Motor neuron (in vitro differentiated cells): ENCODE results near the gene PIM3. TPM values are rescaled to one million over a fixed set of nuclear protein-coding genes. Genes with fewer than 3 reads are reported as not detected.

Source experiments
- ATAC-seq, 8 experiments: fragments of 200-7000 bp; cut with Tn5 transposase; replicated peaks in 6 of 8; 2 replicates each; pipeline ENCODE4 v1.8.0; 2021; ENCODE audit warnings: mild to moderate bottlenecking in 8 of 8, moderate library complexity in 8 of 8
- H3K27ac ChIP-seq, 2 donors: fragments of 250-450 bp; sonication (Bioruptor Pico); 2 replicates each; pipeline ENCODE4 v1.9.0; 2021; ENCODE audit warnings: antibody characterized with exemption in 2 of 2, mild to moderate bottlenecking in 2 of 2, moderate library complexity in 1 of 2
- H3K4me1 ChIP-seq, 2 donors: fragments of 250-450 bp; sonication (Bioruptor Pico); replicated peaks in 1 of 2; 2 replicates each; pipeline ENCODE4 v1.6.1; 2021; ENCODE audit warnings: antibody characterized with exemption in 2 of 2, mild to moderate bottlenecking in 2 of 2, moderate library complexity in 1 of 2
- H3K4me3 ChIP-seq, 5 donors: fragments of 250-450 bp; sonication (Bioruptor Pico); 2 replicates each; pipeline ENCODE4 v1.9.0; 2021; ENCODE audit warnings: antibody characterized with exemption in 5 of 5, mild to moderate bottlenecking in 5 of 5, moderate library complexity in 4 of 5
- WGBS, 10 experiments: fragments of 450-650 bp; shearing (Covaris generic); methylation state at CpG; one replicate each; pipeline ENCODE4 v1.0.0; 2022; 5-methylcytosine and 5-hydroxymethylcytosine counted together
- in situ Hi-C, 9 experiments: fragments of 400-800 bp; cut with MboI; loops; one replicate each; pipeline ENCODE4 v1.15.0; 2021; ENCODE audit warnings: low sequenced_read_pairs in 9 of 9, low pct_unique_long_range_greater_than_20kb in 2 of 9; ENCODE audit not compliant: unreplicated experiment in 9 of 9
- total RNA-seq, 8 experiments: library from RNA; unstranded; fragments of 300-600 nt; gene quantifications; 2 replicates each; pipeline versions ENCODE4 v1.2.3 to v1.2.4, GENCODE V29; 2022

Gene PIM3
- total RNA-seq, 8 experiments from 2014 or later: 10.1 to 40.6 (median 22.4) TPM

DNA sequence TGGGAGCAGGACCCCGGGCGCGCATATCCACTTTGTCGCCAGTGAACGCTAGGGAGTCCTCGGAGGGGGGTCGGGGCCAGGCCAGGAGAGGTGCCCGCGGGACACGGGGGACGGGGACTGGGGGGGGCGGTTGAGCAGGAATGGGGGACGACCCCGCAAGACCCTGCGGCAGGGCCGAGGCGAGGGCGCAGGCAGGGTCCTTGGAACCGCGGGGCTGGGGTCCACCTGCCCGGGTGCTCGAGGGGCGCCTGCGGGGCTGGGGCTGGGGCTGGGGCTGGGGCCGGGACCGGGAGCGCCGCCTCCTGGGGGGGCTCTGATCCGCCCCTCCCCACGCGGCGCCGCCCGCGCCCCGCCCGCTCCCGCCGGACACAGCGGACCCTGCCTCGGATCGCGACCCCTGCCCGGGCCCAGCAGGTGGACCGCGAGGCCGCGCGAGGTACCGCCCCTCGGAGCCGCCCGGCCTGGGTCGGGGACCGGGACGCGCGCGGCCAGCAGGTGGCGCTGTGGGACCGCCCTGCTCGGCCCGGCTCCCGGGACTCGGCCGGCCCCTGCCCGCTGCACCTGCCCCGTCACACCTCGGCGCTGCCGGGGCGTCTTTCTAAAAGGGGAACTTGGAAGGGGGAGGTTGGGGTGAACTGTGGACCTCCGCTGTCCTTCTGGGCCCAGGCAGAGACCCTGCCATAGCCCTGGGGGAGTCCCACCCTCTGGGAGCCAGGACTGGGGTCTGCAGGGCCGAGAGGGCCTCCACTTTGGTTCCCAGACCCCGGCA, 31.2 kb upstream of the PIM3 start:
- ATAC-seq: peak; percentile 68 to 91 (median 73)
- H3K27ac ChIP-seq: no peak overlapping the region
- WGBS, 10 experiments: 60% methylated on average over 1 of the region's 75 CpGs; no CpG with 5 or more reads in 9 of the 10 experiments
- in situ Hi-C loops: loop anchor here in 6 of 9 experiments (10.0 to 25.0 kb wide), 4 partner anchors 95 to 258 kb away; partner anchors contain the start of gene TRABD (in 2 of the 6)
- H3K4me3 ChIP-seq: peak overlapping the region; percentile 18 to 35 (median 23)
- peaks cover 20 to 27% of the 10 kb centered on the region in 2 donors for H3K4me1 ChIP-seq

- no peak overlapping the region for H3K27ac ChIP-seq
- ATAC-seq: peak in 5 of 8 experiments; percentile 1 to 5 (median 3)
- H3K4me3 ChIP-seq: no peak overlapping the region
- H3K4me1 ChIP-seq: peaks cover 26 to 34% of the 10 kb centered on the region in 2 donors
- in situ Hi-C loops: loop anchor here (5.0 to 25.0 kb wide), 5 partner anchors 95 to 257 kb away; partner anchors contain the start of gene TRABD (in 2 of the 9)
- WGBS, 10 experiments: 20 to 72% methylated on average over 2 to 3 of the region's 21 CpGs; no CpG with 5 or more reads in 8 of the 10 experiments
Measured at GRCh38 chr22:49929994-49930575, 30.5 kb upstream of the PIM3 start.

GRCh38 chr22:49930596-49931412, 29.8 kb upstream of the PIM3 start:
- Histone ChIP-seq H3K4me3 (no peak overlapping the region), H3K27ac (no peak overlapping the region), H3K4me1 (peaks cover 28 to 35% of the 10 kb centered on the region in 2 donors)
- ATAC-seq: peak; percentile 8 to 58 (median 28)
- in situ Hi-C loops: loop anchor here in 7 of 9 experiments (5.0 to 25.0 kb wide), 4 partner anchors 101 to 256 kb away; partner anchors contain the start of gene TRABD (in 2 of the 7)
- WGBS, 10 experiments: 0 to 92% (median 75%) methylated on average over 1 to 7 of the region's 14 CpGs; no CpG with 5 or more reads in 5 of the 10 experiments

DNA sequence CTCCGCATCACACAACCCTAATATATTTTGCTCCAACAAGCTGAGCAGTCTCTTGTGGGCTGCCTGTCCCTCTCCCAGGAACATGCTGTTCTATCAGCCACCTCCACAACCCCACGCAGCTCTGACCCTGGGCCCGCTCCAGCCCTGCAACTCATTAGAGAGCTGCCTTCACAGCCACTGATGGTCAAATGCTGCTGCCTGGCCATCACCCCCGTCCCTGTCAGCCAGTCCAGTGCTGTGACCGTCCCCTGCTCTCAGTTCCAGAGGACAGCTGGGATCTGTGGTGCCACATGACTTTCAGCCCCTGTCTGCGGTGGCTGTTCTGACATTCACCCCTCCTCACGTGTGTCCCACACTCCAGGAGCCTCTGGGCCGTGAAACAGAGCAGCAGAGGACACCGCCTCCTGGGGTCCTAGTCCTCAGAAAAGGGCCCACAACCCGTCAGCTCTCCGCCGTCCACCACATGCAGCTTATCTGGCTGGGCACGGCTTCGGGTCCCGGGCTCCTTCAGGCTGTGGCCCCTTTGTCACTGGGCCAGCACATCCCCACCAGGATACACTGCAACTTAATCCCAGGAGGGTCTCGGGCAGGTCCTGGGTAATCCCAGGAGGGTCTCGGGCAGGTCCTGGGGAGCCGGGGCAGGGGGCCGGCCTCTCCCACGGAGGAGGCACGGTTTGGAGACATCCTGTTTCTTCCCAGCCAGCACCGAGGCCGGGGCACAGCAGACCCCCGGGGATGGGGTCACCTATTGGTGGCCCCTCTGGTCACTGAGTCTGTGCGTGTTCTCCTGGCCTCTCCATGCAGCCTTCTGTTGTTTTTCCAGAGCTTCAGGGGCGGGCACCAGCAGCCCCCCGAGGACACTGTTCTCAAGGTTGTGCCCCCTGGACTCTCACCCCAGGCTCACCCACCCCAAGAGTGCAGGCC, 27.1 kb upstream of the PIM3 start:
- peaks cover 41 to 52% of the 10 kb centered on the region in 2 donors for H3K4me1 ChIP-seq
- 18 to 91% (median 70%) methylated on average over 2 to 5 of the region's 27 CpGs; no CpG with 5 or more reads in 4 of the 10 experiments for WGBS, 10 experiments
- in situ Hi-C loops: loop anchor here in 7 of 9 experiments (5.0 to 25.0 kb wide), 4 partner anchors 99 to 254 kb away; partner anchors contain the start of gene TRABD (in 2 of the 7)
- ATAC-seq: peak in 3 of 8 experiments; percentile 4 to 12 (median 6)
- no peak overlapping the region for H3K4me3 ChIP-seq
- peak overlapping the region in 1 of 2 donors; percentile 50 for H3K27ac ChIP-seq

GRCh38 chr22:49934160-49934890, 26.2 kb upstream of the PIM3 start:
- 60% methylated on average over 1 of the region's 24 CpGs; no CpG with 5 or more reads in 9 of the 10 experiments for WGBS, 10 experiments
- ATAC-seq: peak in 2 of 8 experiments; percentile 2 to 4
- no peak overlapping the region for H3K4me3 ChIP-seq
- H3K4me1 ChIP-seq: peaks cover 41 to 52% of the 10 kb centered on the region in 2 donors
- H3K27ac ChIP-seq: peak overlapping the region in 1 of 2 donors; percentile 38
- in situ Hi-C loops: loop anchor here in 7 of 9 experiments (5.0 to 25.0 kb wide), 4 partner anchors 98 to 253 kb away; partner anchors contain the start of gene TRABD (in 2 of the 7)

DNA sequence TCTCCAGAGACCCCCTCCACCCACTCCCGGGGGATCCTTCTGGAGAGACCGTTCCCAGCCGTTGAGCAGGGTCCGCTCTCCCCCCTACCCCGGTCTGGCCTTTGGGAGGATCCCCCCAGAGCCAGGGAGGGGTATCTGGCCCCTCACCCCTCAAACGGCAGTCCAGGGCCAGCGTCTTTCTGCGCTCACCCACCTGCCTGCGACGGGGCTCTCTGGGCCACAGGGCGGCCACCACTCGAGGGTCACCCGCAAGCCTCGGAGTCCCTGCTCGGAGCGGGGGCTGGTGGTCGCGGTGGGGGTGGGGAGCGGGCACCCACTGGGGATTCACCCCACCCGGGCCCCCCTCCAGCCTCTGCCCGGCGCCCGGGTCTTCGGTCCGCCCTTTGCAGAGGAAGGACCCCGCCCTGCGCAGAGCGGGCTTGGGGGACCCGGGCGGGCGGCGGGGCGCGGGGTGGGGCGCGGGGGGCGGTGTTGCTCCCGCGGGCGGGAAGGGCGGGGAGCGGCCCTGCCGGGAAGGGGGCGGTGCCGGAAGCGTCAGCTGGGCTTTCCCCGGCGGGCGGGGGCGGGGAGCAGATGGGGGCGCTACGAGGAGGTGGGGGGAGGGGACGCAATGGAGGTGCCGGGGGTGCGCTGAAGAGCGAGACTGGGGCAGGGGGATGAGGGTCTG, 25.5 kb upstream of the PIM3 start:
- in situ Hi-C loops: loop anchor here in 7 of 9 experiments (5.0 to 25.0 kb wide), 4 partner anchors 97 to 252 kb away; partner anchors contain the start of gene TRABD (in 2 of the 7)
- WGBS, 10 experiments: no CpG with 5 or more reads among the region's 56 CpGs
- peak in 7 of 8 experiments; percentile 0 to 24 (median 2) for ATAC-seq
- peak overlapping the region in 1 of 2 donors; percentile 38 for H3K27ac ChIP-seq
- H3K4me1 ChIP-seq: peaks cover 45 to 47% of the 10 kb centered on the region in 2 donors
- H3K4me3 ChIP-seq: peak overlapping the region in 1 of 5 donors; percentile 23

- in situ Hi-C loops: loop anchor here in 7 of 9 experiments (10.0 to 25.0 kb wide), 3 partner anchors 99 to 252 kb away; partner anchors contain the start of gene TRABD (in 2 of the 7)
- no peak overlapping the region for H3K27ac ChIP-seq
- peak overlapping the region in 1 of 5 donors; percentile 11 for H3K4me3 ChIP-seq
- no peak for ATAC-seq
- WGBS, 10 experiments: no CpG with 5 or more reads among the region's 16 CpGs
- H3K4me1 ChIP-seq: peaks cover 45 to 47% of the 10 kb centered on the region in 2 donors
Measured at GRCh38 chr22:49935561-49935960, 25.0 kb upstream of the PIM3 start.

DNA sequence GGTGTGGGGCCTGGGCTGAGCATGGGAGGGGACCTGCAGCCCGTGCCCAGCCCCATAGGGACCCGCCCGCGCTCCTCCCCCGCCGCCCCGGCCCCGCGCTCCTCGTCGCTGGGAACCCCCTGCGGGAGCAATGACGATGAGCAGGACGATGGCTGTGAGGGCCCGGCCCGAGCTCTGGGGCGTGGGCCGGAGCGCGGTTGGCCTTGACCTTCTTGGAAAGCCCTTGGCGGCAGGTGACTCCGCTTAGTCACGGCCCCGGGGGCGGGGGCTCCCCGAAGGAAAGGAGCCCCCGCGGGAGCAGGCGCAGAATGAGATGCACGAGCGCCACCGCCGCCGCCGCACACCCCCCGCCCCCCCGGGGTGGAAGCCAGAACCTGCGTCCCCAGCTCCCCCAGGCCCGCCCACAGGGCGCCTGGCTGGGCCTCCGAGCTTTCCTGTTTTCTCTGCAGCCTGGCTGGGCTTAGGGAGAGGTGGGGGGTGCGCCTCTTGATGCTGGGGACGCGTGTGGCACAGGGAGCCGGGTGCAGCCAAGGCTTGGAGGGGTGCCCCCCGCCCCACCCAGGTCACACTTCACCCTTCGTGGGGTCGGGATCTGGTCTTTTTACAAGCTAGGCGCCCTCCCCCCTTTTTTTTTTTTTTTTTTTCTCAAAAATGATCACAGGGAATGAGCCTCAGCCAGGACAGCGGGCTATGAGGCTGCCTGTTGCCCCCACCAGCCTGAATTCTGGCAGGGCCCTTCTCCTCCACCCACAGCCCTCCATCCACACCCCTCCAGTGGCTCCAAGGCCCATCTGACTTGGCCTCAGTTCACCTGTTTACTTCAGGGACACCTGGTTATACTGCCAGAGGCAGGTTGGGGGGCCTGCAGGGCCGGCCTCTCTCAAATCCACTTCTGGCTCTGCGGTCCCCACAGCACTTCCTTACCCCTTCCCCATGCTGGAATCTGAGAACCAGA, 24.3 kb upstream of the PIM3 start:
- WGBS, 10 experiments: 80% methylated on average over 1 of the region's 52 CpGs; no CpG with 5 or more reads in 9 of the 10 experiments
- peak overlapping the region; percentile 62 to 75 for H3K27ac ChIP-seq

DNA sequence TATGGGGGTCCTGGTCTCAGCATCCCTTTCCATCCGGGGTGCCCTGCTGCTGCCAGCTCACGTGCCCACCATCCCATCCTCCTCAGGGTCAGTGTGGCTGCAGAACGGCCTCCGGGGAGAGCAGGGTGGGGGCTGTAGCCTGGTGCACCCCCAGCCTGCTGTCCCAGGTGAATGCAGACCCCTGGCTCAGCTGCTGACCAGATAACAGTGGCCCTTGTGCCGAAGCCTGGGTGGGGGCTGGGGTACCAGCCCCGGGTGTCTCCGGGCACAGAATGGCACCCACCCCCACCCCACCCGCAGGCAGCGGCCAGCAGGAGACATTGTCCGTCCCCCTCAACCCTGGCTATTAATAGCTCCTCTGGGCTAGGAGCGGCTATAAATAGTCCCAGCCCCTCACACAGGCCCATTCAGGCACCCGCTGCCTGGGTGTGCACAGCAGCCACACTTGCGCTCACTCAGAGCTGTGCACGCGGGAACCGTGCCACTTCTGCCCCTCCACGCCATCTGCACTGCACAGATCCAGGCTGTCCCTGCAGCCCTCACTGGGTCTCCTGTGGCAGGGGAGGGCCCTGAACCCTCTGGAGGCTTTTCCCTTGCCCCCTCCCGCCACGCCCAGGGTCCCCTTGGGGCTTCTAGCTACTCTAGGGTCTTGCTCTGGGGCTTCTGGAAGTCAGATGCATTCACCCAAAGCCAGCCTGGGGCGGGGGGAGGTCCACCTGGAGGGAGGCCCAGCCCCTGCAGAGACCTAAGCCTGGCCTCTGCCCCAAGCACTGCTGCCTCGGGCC, 23.4 kb upstream of the PIM3 start:
- in situ Hi-C loops: loop anchor here in 7 of 9 experiments (10.0 to 25.0 kb wide), 3 partner anchors 98 to 250 kb away; partner anchors contain the start of gene TRABD (in 2 of the 7)
- ATAC-seq: peak in 5 of 8 experiments; percentile 48 to 67 (median 60)
- 0 to 90% (median 24%) methylated on average over 1 to 7 of the region's 21 CpGs; no CpG with 5 or more reads in 6 of the 10 experiments for WGBS, 10 experiments
- Histone ChIP-seq H3K4me3 (no peak overlapping the region), H3K4me1 (peaks cover 45% of the 10 kb centered on the region in 2 donors), H3K27ac (peak overlapping the region; percentile 62 to 75)

More for the DNA sequence above, 24.3 kb upstream of the PIM3 start:
- Histone ChIP-seq H3K4me1 (peaks cover 45% of the 10 kb centered on the region in 2 donors), H3K4me3 (peak overlapping the region in 4 of 5 donors; percentile 2 to 11 (median 8))
- peak; percentile 76 to 87 (median 80) for ATAC-seq
- in situ Hi-C loops: loop anchor here in 7 of 9 experiments (10.0 to 25.0 kb wide), 3 partner anchors 99 to 251 kb away; partner anchors contain the start of gene TRABD (in 2 of the 7)
